Fibroblast of the conjunctiva (primary cell): ENCODE data around the gene RPL28.
"Not testable (repeated sequence)": the region's sequence is repeated elsewhere in the genome, so short reads cannot be mapped to it uniquely, and the experiment has no call there.

Experiments
- DNase-seq: peaks from one replicate; pipeline ENCODE4 v3.0.0-alpha.2; 2010; ENCODE audit warnings: low read depth

Gene RPL28

GRCh38 chr19:55392820-55393761 is 7.4 kb downstream of the RPL28 start:
- no peak for DNase-seq

GRCh38 chr19:55398200-55398925 is 12.6 kb downstream of the RPL28 start:
- no peak for DNase-seq

- no peak for DNase-seq
These were observed 14.8 kb downstream of the RPL28 start for GRCh38 chr19:55400281-55401087.

GRCh38 chr19:55401390-55401789 is 15.7 kb downstream of the RPL28 start:
- not testable (repeated sequence) for DNase-seq

- no peak for DNase-seq
These were observed 16.8 kb downstream of the RPL28 start for GRCh38 chr19:55402509-55402908.

GRCh38 chr19:55405638-55406037 is 19.9 kb downstream of the RPL28 start:
- DNase-seq, result no peak

- DNase-seq, result no peak
These were observed 20.5 kb downstream of the RPL28 start for GRCh38 chr19:55406091-55406825.

GRCh38 chr19:55406826-55407549 is 21.3 kb downstream of the RPL28 start:
- DNase-seq, result no peak

GRCh38 chr19:55407550-55407799 is 21.7 kb downstream of the RPL28 start, which contains the start of gene UBE2S:
Gene UBE2S (minus strand): TSS chr19:55407788. CDS start chr19:55407589, 199 bp downstream.
- DNase-seq, result not testable (repeated sequence)

GRCh38 chr19:55407800-55408532 is 22.2 kb downstream of the RPL28 start:
- DNase-seq, result peak; percentile 99

GRCh38 chr19:55408533-55408872 is 22.8 kb downstream of the RPL28 start:
- DNase-seq, result no peak

- DNase-seq, result not testable (repeated sequence)
These were observed 23.4 kb downstream of the RPL28 start for GRCh38 chr19:55409179-55409578.

GRCh38 chr19:55410168-55410567 is 24.4 kb downstream of the RPL28 start:
- DNase-seq, result no peak

- DNase-seq, result peak; percentile 72
These were observed 32.5 kb downstream of the RPL28 start for GRCh38 chr19:55418185-55418584.

GRCh38 chr19:55419103-55419502 is 33.4 kb downstream of the RPL28 start:
- no peak for DNase-seq

GRCh38 chr19:55419624-55420236 is 34.0 kb downstream of the RPL28 start:
- no peak for DNase-seq

- not testable (repeated sequence) for DNase-seq
These were observed 35.5 kb downstream of the RPL28 start for GRCh38 chr19:55421281-55421680.

- no peak for DNase-seq
These were observed 37.7 kb downstream of the RPL28 start for GRCh38 chr19:55423225-55424005.

- no peak for DNase-seq
These were observed 38.8 kb downstream of the RPL28 start for GRCh38 chr19:55424518-55424917.
